ENCODE data around the gene IFNB1. TPM values are rescaled to one million over a fixed set of nuclear protein-coding genes. Genes with fewer than 3 reads are reported as not detected.

IFNB1 gene
- total and polyA plus RNA-seq, 3 donors from 2014 or later = not detected

DNA sequence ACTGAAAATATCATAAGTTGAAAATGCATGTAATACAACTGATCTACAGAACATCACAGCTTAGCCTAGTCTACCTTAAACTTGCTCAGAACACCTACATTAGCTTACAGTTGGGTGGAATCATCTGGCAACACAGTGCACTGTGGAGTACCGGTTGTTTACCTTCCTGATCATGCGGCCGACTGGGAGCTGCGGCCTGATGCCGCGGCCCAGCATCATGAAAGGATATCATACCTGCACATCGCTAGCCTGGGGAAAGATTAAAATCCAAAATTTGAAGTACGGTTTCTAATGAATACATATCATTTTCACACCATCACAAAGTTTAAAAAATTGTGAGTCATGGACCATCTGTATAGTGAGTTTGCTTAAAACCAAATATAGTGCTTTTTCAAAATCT, 48.1 kb downstream of the IFNB1 start:
- intact Hi-C loops (cut with DNase I; ENCODE audit: low total_unique reads) = no loop called here
- no peaks in the 10 kb centered on the region for H3K9me3 ChIP-seq
- no peaks in the 10 kb centered on the region for H3K27me3 ChIP-seq
- no peaks in the 10 kb centered on the region for H3K4me1 ChIP-seq
- H3K36me3 ChIP-seq (ENCODE audit: low read depth, missing control alignments) = no peaks in the 10 kb centered on the region
- DNase-seq = no peak
- no peak overlapping the region for H3K4me3 ChIP-seq
- no peak overlapping the region for H3K27ac ChIP-seq
- TF ChIP-seq POLR2A (IDR thresholded peaks at IDR 0.05) = no peak
- TF ChIP-seq, protein P1, sequence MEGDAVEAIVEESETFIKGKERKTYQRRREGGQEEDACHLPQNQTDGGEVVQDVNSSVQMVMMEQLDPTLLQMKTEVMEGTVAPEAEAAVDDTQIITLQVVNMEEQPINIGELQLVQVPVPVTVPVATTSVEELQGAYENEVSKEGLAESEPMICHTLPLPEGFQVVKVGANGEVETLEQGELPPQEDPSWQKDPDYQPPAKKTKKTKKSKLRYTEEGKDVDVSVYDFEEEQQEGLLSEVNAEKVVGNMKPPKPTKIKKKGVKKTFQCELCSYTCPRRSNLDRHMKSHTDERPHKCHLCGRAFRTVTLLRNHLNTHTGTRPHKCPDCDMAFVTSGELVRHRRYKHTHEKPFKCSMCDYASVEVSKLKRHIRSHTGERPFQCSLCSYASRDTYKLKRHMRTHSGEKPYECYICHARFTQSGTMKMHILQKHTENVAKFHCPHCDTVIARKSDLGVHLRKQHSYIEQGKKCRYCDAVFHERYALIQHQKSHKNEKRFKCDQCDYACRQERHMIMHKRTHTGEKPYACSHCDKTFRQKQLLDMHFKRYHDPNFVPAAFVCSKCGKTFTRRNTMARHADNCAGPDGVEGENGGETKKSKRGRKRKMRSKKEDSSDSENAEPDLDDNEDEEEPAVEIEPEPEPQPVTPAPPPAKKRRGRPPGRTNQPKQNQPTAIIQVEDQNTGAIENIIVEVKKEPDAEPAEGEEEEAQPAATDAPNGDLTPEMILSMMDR (IDR thresholded peaks at IDR 0.05) = no peak
- 75 to 82% methylated on average over 8 of the region's 8 CpGs for WGBS, 2 donors

DNA sequence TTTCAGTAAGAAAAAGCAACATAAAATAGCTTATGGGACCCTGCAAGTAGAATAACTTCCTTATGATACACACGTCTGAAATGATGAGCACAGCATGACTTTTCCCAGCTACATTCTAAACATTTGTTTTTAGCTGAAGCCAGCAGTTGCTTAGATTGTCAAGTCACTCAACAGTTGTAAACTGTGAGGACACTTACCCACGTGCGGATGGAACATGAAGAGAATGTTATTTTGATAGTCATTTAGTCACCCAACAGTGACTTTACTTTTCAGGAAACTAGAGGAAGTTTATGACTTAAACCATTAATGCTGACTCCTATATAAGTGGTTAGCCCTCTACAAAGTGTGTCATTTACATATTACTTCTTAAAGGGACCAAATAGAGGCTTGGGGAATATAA, 49.3 kb downstream of the IFNB1 start:
- intact Hi-C loops (cut with DNase I; ENCODE audit: low total_unique reads) = no loop called here
- WGBS, 2 donors = 59 to 72% methylated on average over 3 of the region's 3 CpGs
- DNase-seq = no peak
- H3K36me3 ChIP-seq (ENCODE audit: low read depth, missing control alignments) = no peaks in the 10 kb centered on the region
- no peaks in the 10 kb centered on the region for H3K27me3 ChIP-seq
- H3K9me3 ChIP-seq = no peaks in the 10 kb centered on the region
- no peak overlapping the region for H3K27ac ChIP-seq
- no peaks in the 10 kb centered on the region for H3K4me1 ChIP-seq
- H3K4me3 ChIP-seq = no peak overlapping the region
- TF ChIP-seq, protein P1 (IDR thresholded peaks at IDR 0.05) = no peak
- TF ChIP-seq POLR2A (IDR thresholded peaks at IDR 0.05) = no peak

DNA sequence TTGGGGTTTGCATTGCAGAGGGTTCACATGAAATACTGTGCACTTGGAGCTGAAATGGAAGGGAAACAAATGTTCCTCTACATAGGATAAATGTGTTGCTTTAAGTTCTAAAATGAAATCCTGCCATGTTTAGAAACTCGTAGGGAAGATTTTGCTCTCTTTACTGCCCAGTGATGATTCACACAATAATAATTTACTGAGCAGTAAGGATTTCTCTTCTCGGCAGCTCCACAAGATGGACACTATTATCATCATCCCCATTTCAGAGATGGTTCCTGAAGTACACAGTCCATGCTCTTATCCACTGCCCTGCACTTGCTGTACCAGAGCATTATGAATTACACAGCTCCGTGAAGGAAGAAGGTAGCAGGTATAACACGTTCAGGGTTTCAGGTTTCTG, 50.4 kb downstream of the IFNB1 start:
- no peak overlapping the region for H3K27ac ChIP-seq
- WGBS, 2 donors = 86% methylated on average over 4 of the region's 4 CpGs

More for the DNA sequence above, 50.4 kb downstream of the IFNB1 start:
- no peaks in the 10 kb centered on the region for H3K4me1 ChIP-seq
- intact Hi-C loops (cut with DNase I; ENCODE audit: low total_unique reads) = no loop called here
- DNase-seq = no peak
- no peak overlapping the region for H3K4me3 ChIP-seq
- no peaks in the 10 kb centered on the region for H3K36me3 ChIP-seq (ENCODE audit: low read depth, missing control alignments)
- H3K9me3 ChIP-seq = no peaks in the 10 kb centered on the region
- H3K27me3 ChIP-seq = no peaks in the 10 kb centered on the region
- TF ChIP-seq, protein P1 (IDR thresholded peaks at IDR 0.05) = no peak
- no peak for TF ChIP-seq POLR2A (IDR thresholded peaks at IDR 0.05)

Small RNAs within 50 kb of the gene (small RNA-seq; reads per million reads assigned to genes)
- gene IFNWP4 = 0 reads per million in 2 donors

Other genes starting within 250 kb of the IFNB1 start
- gene HACD4, start 46.3 kb downstream of the IFNB1 start, total RNA-seq = 1 to 10 TPM; 1.9 to 2.8 TPM
- 2.0 TPM for gene HACD4, start 46.3 kb downstream of the IFNB1 start, polyA plus RNA-seq (ENCODE audit: insufficient read depth, low read depth, low replicate concordance)
- gene IFNW1, start 63.9 kb upstream of the IFNB1 start, total RNA-seq = not detected
- gene IFNW1, start 63.9 kb upstream of the IFNB1 start, polyA plus RNA-seq (ENCODE audit: insufficient read depth, low read depth, low replicate concordance) = not detected
- gene IFNA21, start 88.7 kb upstream of the IFNB1 start, total RNA-seq = not detected
- gene IFNA21, start 88.7 kb upstream of the IFNB1 start, polyA plus RNA-seq (ENCODE audit: insufficient read depth, low read depth, low replicate concordance) = not detected
- gene IFNA4, start 109.6 kb upstream of the IFNB1 start, total RNA-seq = not detected
- not detected for gene IFNA4, start 109.6 kb upstream of the IFNB1 start, polyA plus RNA-seq (ENCODE audit: insufficient read depth, low read depth, low replicate concordance)
- gene IFNA7, start 124.3 kb upstream of the IFNB1 start, total RNA-seq = not detected
- not detected for gene IFNA7, start 124.3 kb upstream of the IFNB1 start, polyA plus RNA-seq (ENCODE audit: insufficient read depth, low read depth, low replicate concordance)
- gene IFNA10, start 129.2 kb upstream of the IFNB1 start, total RNA-seq = not detected
- gene IFNA10, start 129.2 kb upstream of the IFNB1 start, polyA plus RNA-seq (ENCODE audit: insufficient read depth, low read depth, low replicate concordance) = not detected
- not detected for gene IFNA16, start 139.4 kb upstream of the IFNB1 start, total RNA-seq
- gene IFNA16, start 139.4 kb upstream of the IFNB1 start, polyA plus RNA-seq (ENCODE audit: insufficient read depth, low read depth, low replicate concordance) = not detected
- gene IFNA17, start 150.3 kb upstream of the IFNB1 start, total RNA-seq = not detected
- not detected for gene IFNA17, start 150.3 kb upstream of the IFNB1 start, polyA plus RNA-seq (ENCODE audit: insufficient read depth, low read depth, low replicate concordance)
- not detected for gene IFNA14, start 162.1 kb upstream of the IFNB1 start, total RNA-seq
- not detected for gene IFNA14, start 162.1 kb upstream of the IFNB1 start, polyA plus RNA-seq (ENCODE audit: insufficient read depth, low read depth, low replicate concordance)
- not detected for gene IFNA5, start 227.4 kb upstream of the IFNB1 start, total RNA-seq
- not detected for gene IFNA5, start 227.4 kb upstream of the IFNB1 start, polyA plus RNA-seq (ENCODE audit: insufficient read depth, low read depth, low replicate concordance)

Data from testis (tissue), 3 donors.